Measurements from ENCODE around the gene TRPC1. TPM values are rescaled to one million over a fixed set of nuclear protein-coding genes. Genes with fewer than 3 reads are reported as not detected.
A peak's percentile ranks its signal among the peaks of the same experiment; 100 is the strongest.

TRPC1 gene
- polyA plus RNA-seq, 1 of the 3 experiments (the other 2 are of a cell fraction), result 9.6 TPM

- Histone ChIP-seq H3K4me3 (ENCODE audit: low read depth in 2 of 2, low read length in 1 of 2) (no peak overlapping the region), H3K9ac (no peak overlapping the region), H3K4me2 (no peak overlapping the region), H3K27me3 (ENCODE audit: insufficient read depth) (no peaks in the 10 kb centered on the region), H3K4me1 (ENCODE audit: control insufficient read depth in 1 of 2, insufficient read depth in 2 of 2, low read depth in 1 of 2, low read length in 1 of 2) (peaks cover 0 to 7% of the 10 kb centered on the region in 2 experiments; a peak in 2 of 4 replicates), H2AFZ (ENCODE audit: low read depth) (no peak overlapping the region), H3K79me2 (ENCODE audit: insufficient read depth) (peaks cover 49% of the 10 kb centered on the region; the same call in 1 of the 2 replicates), H3K9me3 (no peaks in the 10 kb centered on the region), H3K27ac (ENCODE audit: low read depth in 2 of 2, low read length in 1 of 2) (no peak overlapping the region), H3F3A (replicated peaks; ENCODE audit: insufficient read depth) (no peaks in the 10 kb centered on the region), H3K9me2 (no peaks in the 10 kb centered on the region), H3K36me3 (replicated peaks in 1 of 2; ENCODE audit: control insufficient read depth in 1 of 2, insufficient read depth in 2 of 2, low read length in 1 of 2) (peaks cover 9 to 12% of the 10 kb centered on the region in 2 experiments), H4K20me1 (ENCODE audit: insufficient read depth) (no peaks in the 10 kb centered on the region)
- ChIA-PET CTCF (interaction anchor here (1.2 kb wide), 1 partner anchor 96 kb away, joined by 3 read pairs; no protein-coding TSS in a partner anchor), POLR2A (no interaction called here)
- TF ChIP-seq FOXJ3 (CRISPR knock-in tag; IDR thresholded peaks at IDR 0.05), result no peak
- no peak for TF ChIP-seq FOXM1 (IDR thresholded peaks at IDR 0.05; ENCODE audit: low read depth)
- TF ChIP-seq, protein P1, sequence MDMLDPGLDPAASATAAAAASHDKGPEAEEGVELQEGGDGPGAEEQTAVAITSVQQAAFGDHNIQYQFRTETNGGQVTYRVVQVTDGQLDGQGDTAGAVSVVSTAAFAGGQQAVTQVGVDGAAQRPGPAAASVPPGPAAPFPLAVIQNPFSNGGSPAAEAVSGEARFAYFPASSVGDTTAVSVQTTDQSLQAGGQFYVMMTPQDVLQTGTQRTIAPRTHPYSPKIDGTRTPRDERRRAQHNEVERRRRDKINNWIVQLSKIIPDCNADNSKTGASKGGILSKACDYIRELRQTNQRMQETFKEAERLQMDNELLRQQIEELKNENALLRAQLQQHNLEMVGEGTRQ (IDR thresholded peaks at IDR 0.05; ENCODE audit: borderline replicate concordance, low read depth, low read length), result no peak
- no peak for TF ChIP-seq SIN3A (IDR thresholded peaks at IDR 0.05; ENCODE audit: borderline replicate concordance, low read depth, low read length)
- no peak for DNase-seq
- WGBS (ENCODE audit: low lambda C conversion rate), result 93% methylated on average over 3 of the region's 3 CpGs
Measured at GRCh38 chr3:142732066-142732465, 8.2 kb downstream of the TRPC1 start.

- POLR2A ChIA-PET, result no interaction called here
Measured at GRCh38 chr3:142734834-142735233, 11.0 kb downstream of the TRPC1 start.

DNA sequence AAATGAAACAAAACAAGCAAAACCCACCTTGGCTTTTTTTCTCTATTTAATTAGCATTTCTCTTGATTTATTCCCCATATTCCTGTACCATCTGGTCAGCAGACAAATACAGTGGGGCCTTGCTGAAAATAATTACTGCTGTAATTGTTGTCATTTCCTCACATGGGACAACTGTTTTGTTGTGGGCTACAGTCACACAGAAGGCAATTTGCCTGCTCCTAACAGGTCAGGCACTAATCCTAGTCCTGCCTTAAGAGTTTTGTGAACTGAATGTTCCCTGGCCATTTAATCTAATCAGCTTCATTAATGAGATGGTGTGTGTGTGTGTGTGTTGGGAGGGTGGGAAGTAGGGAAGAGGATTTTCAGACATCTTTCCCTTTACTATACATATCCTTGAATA, 11.6 kb downstream of the TRPC1 start:
- POLR2A ChIA-PET, result no interaction called here
- Histone ChIP-seq H3K9me3 (no peaks in the 10 kb centered on the region), H3K9ac (no peak overlapping the region), H3K4me3 (ENCODE audit: low read depth in 2 of 2, low read length in 1 of 2) (no peak overlapping the region), H3K79me2 (ENCODE audit: insufficient read depth) (peaks cover 28% of the 10 kb centered on the region; the same call in 1 of the 2 replicates), H3K4me1 (ENCODE audit: control insufficient read depth in 1 of 2, insufficient read depth in 2 of 2, low read depth in 1 of 2, low read length in 1 of 2) (peaks cover 0 to 7% of the 10 kb centered on the region in 2 experiments; a peak in 2 of 4 replicates), H3K9me2 (no peaks in the 10 kb centered on the region), H4K20me1 (ENCODE audit: insufficient read depth) (no peaks in the 10 kb centered on the region), H3K27ac (ENCODE audit: low read depth in 2 of 2, low read length in 1 of 2) (no peak overlapping the region; a peak in 1 of 4 replicates), H3K4me2 (no peak overlapping the region), H2AFZ (ENCODE audit: low read depth) (no peak overlapping the region), H3K36me3 (replicated peaks in 1 of 2; ENCODE audit: control insufficient read depth in 1 of 2, insufficient read depth in 2 of 2, low read length in 1 of 2) (peaks cover 2% of the 10 kb centered on the region in 2 experiments), H3K27me3 (ENCODE audit: insufficient read depth) (no peaks in the 10 kb centered on the region), H3F3A (replicated peaks; ENCODE audit: insufficient read depth) (no peaks in the 10 kb centered on the region)
- DNase-seq, result peak; percentile 39
- CTCF ChIA-PET, result interaction anchor here (1.3 kb wide), 1 partner anchor 267 kb away, joined by 3 read pairs; no protein-coding TSS in a partner anchor
- no peak for TF ChIP-seq MAX (IDR thresholded peaks at IDR 0.05; ENCODE audit: low read depth)
- no peak for TF ChIP-seq FOSL2 (IDR thresholded peaks at IDR 0.05; ENCODE audit: borderline replicate concordance, low read depth)
- peak; percentile 17 for TF ChIP-seq CHD2 (IDR thresholded peaks at IDR 0.05; ENCODE audit: low read length, partially characterized antibody)
- TF ChIP-seq, protein P2, sequence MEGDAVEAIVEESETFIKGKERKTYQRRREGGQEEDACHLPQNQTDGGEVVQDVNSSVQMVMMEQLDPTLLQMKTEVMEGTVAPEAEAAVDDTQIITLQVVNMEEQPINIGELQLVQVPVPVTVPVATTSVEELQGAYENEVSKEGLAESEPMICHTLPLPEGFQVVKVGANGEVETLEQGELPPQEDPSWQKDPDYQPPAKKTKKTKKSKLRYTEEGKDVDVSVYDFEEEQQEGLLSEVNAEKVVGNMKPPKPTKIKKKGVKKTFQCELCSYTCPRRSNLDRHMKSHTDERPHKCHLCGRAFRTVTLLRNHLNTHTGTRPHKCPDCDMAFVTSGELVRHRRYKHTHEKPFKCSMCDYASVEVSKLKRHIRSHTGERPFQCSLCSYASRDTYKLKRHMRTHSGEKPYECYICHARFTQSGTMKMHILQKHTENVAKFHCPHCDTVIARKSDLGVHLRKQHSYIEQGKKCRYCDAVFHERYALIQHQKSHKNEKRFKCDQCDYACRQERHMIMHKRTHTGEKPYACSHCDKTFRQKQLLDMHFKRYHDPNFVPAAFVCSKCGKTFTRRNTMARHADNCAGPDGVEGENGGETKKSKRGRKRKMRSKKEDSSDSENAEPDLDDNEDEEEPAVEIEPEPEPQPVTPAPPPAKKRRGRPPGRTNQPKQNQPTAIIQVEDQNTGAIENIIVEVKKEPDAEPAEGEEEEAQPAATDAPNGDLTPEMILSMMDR (IDR thresholded peaks at IDR 0.05), result no peak
- no peak for TF ChIP-seq USF1 (IDR thresholded peaks at IDR 0.05; ENCODE audit: borderline replicate concordance, low read depth)
- TF ChIP-seq NFIC (IDR thresholded peaks at IDR 0.05; ENCODE audit: borderline replicate concordance), result no peak
- TF ChIP-seq POLR2AphosphoS5 (IDR thresholded peaks at IDR 0.05; ENCODE audit: low read depth, low read length), result no peak
- no peak for TF ChIP-seq GABPA (IDR thresholded peaks at IDR 0.05; ENCODE audit: low read depth)
- TF ChIP-seq TCF12 (IDR thresholded peaks at IDR 0.05), result no peak
- no peak for TF ChIP-seq ELF1 (IDR thresholded peaks at IDR 0.05)
- no peak for TF ChIP-seq GATA2 (CRISPR knock-in tag; IDR thresholded peaks at IDR 0.05)
- no peak for TF ChIP-seq EZH2phosphoT487 (IDR thresholded peaks at IDR 0.05; ENCODE audit: borderline replicate concordance, low read depth)
- 0 out of 2 replicates have a peak, but pooled peaks have one; percentile 13 for TF ChIP-seq RCOR1 (IDR thresholded peaks at IDR 0.05; ENCODE audit: low read length)
- no peak; the same call in 1 of the 2 replicates for TF ChIP-seq RAD21 (IDR thresholded peaks at IDR 0.05; ENCODE audit: low read length)
- TF ChIP-seq SMC3 (IDR thresholded peaks at IDR 0.05; ENCODE audit: low read depth, low read length), result no peak
- TF ChIP-seq EP300 (IDR thresholded peaks at IDR 0.05; ENCODE audit: borderline replicate concordance in 1 of 2, low read depth in 1 of 2, low read length in 1 of 2), result peak in 1 of 2 experiments; percentile 31; a peak in 1 of 4 replicates

More at GRCh38 chr3:142734834-142735233, 11.0 kb downstream of the TRPC1 start:
- Histone ChIP-seq H3K4me2 (no peak overlapping the region), H2AFZ (ENCODE audit: low read depth) (no peak overlapping the region), H3K27me3 (ENCODE audit: insufficient read depth) (no peaks in the 10 kb centered on the region), H3K9me3 (no peaks in the 10 kb centered on the region), H3K9ac (no peak overlapping the region), H3K9me2 (no peaks in the 10 kb centered on the region), H3K79me2 (ENCODE audit: insufficient read depth) (peaks cover 31% of the 10 kb centered on the region; the same call in 1 of the 2 replicates), H3K4me3 (ENCODE audit: low read depth in 2 of 2, low read length in 1 of 2) (no peak overlapping the region), H4K20me1 (ENCODE audit: insufficient read depth) (no peaks in the 10 kb centered on the region), H3F3A (replicated peaks; ENCODE audit: insufficient read depth) (no peaks in the 10 kb centered on the region), H3K4me1 (ENCODE audit: control insufficient read depth in 1 of 2, insufficient read depth in 2 of 2, low read depth in 1 of 2, low read length in 1 of 2) (peaks cover 0 to 7% of the 10 kb centered on the region in 2 experiments; a peak in 2 of 4 replicates), H3K27ac (ENCODE audit: low read depth in 2 of 2, low read length in 1 of 2) (no peak overlapping the region), H3K36me3 (replicated peaks in 1 of 2; ENCODE audit: control insufficient read depth in 1 of 2, insufficient read depth in 2 of 2, low read length in 1 of 2) (peaks cover 4 to 5% of the 10 kb centered on the region in 2 experiments)
- 100% methylated on average over 2 of the region's 2 CpGs for WGBS (ENCODE audit: low lambda C conversion rate)
- DNase-seq, result no peak
- CTCF ChIA-PET, result no interaction called here
- TF ChIP-seq NRF1 (IDR thresholded peaks at IDR 0.05; ENCODE audit: low read depth, low read length), result no peak
- TF ChIP-seq NFIC (IDR thresholded peaks at IDR 0.05; ENCODE audit: borderline replicate concordance), result no peak
